Esophagus muscularis mucosa (tissue), 3 donors: ENCODE results near the gene NAV1.

ENCODE experiments used
- CTCF ChIP-seq, 3 experiments: fragments of 200-600 bp in 2 of 3; fragments of 450-650 bp in 1 of 3; sonication (generic) in 2 of 3; IDR thresholded peaks; one replicate each; pipeline ENCODE4 v1.5.1; 2017 to 2019; ENCODE audit warnings: antibody characterized with exemption in 3 of 3, mild to moderate bottlenecking in 2 of 3, moderate library complexity in 1 of 3
- POLR2A ChIP-seq: fragments of 450-650 bp; IDR thresholded peaks from one replicate; pipeline ENCODE4 v1.6.1; 2017; ENCODE audit warnings: antibody characterized with exemption, moderate library complexity, mild to moderate bottlenecking, low read depth
- POLR2AphosphoS5 ChIP-seq, 2 donors: sonication (generic); formaldehyde crosslinking; IDR thresholded peaks; one replicate each; pipeline ENCODE4 v1.6.1; 2017; ENCODE audit warnings: antibody characterized with exemption in 2 of 2

GRCh38 chr1:201545851-201546492, 7.0 kb downstream of the NAV1 start:
- TF ChIP-seq CTCF (IDR thresholded peaks at IDR 0.05) (peak in 1 of 3 experiments; percentile 5), POLR2A (no peak), POLR2AphosphoS5 (IDR thresholded peaks at IDR 0.05) (no peak)
